PC-3 (cell line): ENCODE data around the gene GPR132. TPM values are rescaled to one million over a fixed set of nuclear protein-coding genes. Genes with fewer than 3 reads are reported as not detected.

ENCODE experiments used
- ATAC-seq: fragments of 200-7000 bp; cut with Tn5 transposase; 2 replicates; pipeline ENCODE4 v1.9.1; 2020; ENCODE audit warnings: mild to moderate bottlenecking, moderate library complexity
- BruUV-seq: library from RNA; stranded (reverse); fragments of 400-500 nt; replicated peaks from 2 replicates; lab custom pipeline; 2021; lab: Mats Ljungman, UMichigan
- CTCF ChIA-PET: fragments of 300-600 bp; sonication (Branson Sonifier 250); formaldehyde crosslinking; loops from one replicate; lab custom pipeline; 2022; ENCODE audit warnings: antibody characterized with exemption; lab: Charles Lee
- POLR2A ChIA-PET: fragments of 300-600 bp; sonication (Branson Sonifier 250); formaldehyde crosslinking; loops from one replicate; lab custom pipeline; 2022; ENCODE audit warnings: antibody characterized with exemption; ENCODE audit not compliant: unreplicated experiment; lab: Charles Lee
- DNase-seq: peaks from one replicate; pipeline ENCODE4 v3.0.0-alpha.2; 2015
- H2AFZ ChIP-seq: fragments of 300-600 bp; sonication (generic); 2 replicates; pipeline ENCODE4 v1.6.0; 2016; ENCODE audit warnings: antibody characterized with exemption, low read length
- H3F3A ChIP-seq: fragments of 300-600 bp; sonication (generic); one replicate; pipeline ENCODE4 v1.6.0; 2017; ENCODE audit warnings: antibody characterized with exemption, low read length, control low read depth, mild to moderate bottlenecking; ENCODE audit not compliant: unreplicated experiment
- H3K27ac ChIP-seq: fragments of 300-600 bp; sonication (generic); 2 replicates; pipeline ENCODE4 v1.5.1; 2016; ENCODE audit warnings: mild to moderate bottlenecking, low read length
- H3K27me3 ChIP-seq: fragments of 300-600 bp; sonication (generic); 2 replicates; pipeline ENCODE4 v1.6.1; 2016; ENCODE audit warnings: low read length, mixed read lengths
- H3K36me3 ChIP-seq: fragments of 300-600 bp; sonication (generic); 2 replicates; pipeline ENCODE4 v1.6.1; 2016; ENCODE audit warnings: low read depth, mixed run types, low read length, mixed read lengths
- H3K4me1 ChIP-seq: fragments of 300-600 bp; sonication (generic); 2 replicates; pipeline ENCODE4 v1.5.1; 2016; ENCODE audit warnings: low read length; ENCODE audit not compliant: insufficient read depth
- H3K4me2 ChIP-seq: fragments of 300-600 bp; sonication (generic); 2 replicates; pipeline ENCODE4 v1.6.0; 2016; ENCODE audit warnings: low read length
- H3K4me3 ChIP-seq: fragments of 300-600 bp; sonication (generic); 2 replicates; pipeline ENCODE4 v1.5.1; 2016; ENCODE audit warnings: mild to moderate bottlenecking, low read length, mixed read lengths
- H3K79me2 ChIP-seq: fragments of 300-600 bp; sonication (generic); 2 replicates; pipeline ENCODE4 v1.6.1; 2017; ENCODE audit warnings: low read length, mixed read lengths
- H3K9ac ChIP-seq: fragments of 300-600 bp; sonication (generic); 2 replicates; pipeline ENCODE4 v1.6.0; 2016; ENCODE audit warnings: mild to moderate bottlenecking, low read length
- H3K9me2 ChIP-seq: fragments of 300-600 bp; sonication (generic); replicated peaks from 2 replicates; pipeline ENCODE4 v1.6.1; 2016; ENCODE audit warnings: mixed run types, low read length, mixed read lengths
- H3K9me3 ChIP-seq: fragments of 300-600 bp; sonication (generic); 2 replicates; pipeline ENCODE4 v1.6.1; 2016; ENCODE audit warnings: low read length, mixed read lengths
- H4K20me1 ChIP-seq: fragments of 300-600 bp; sonication (generic); 2 replicates; pipeline ENCODE4 v1.6.1; 2016; ENCODE audit warnings: low read length, mixed read lengths
- EZH2 ChIP-seq: fragments of 300-600 bp; sonication (generic); IDR thresholded peaks from one replicate; pipeline ENCODE4 v1.6.1; 2017; ENCODE audit warnings: antibody characterized with exemption, mild to moderate bottlenecking, low read length; ENCODE audit not compliant: unreplicated experiment
- EZH2phosphoT487 ChIP-seq: fragments of 300-600 bp; sonication (generic); IDR thresholded peaks from 2 replicates; pipeline ENCODE4 v1.6.1; 2018; ENCODE audit warnings: mild to moderate bottlenecking, antibody characterized with exemption, low read length, borderline replicate concordance
- intact Hi-C: fragments of 100-400 bp; cut with micrococcal nuclease; formaldehyde crosslinking; loops from 2 replicates; pipeline ENCODE4 v1.9.0; 2023
- total RNA-seq: library from RNA; depleted of rRNA; stranded (reverse); fragments of >200 nt; gene quantifications from 2 replicates; pipeline ENCODE4 v1.2.3, GENCODE V29; 2014
- TF ChIP-seq, protein P1 (sequence below): fragments of 300-600 bp; sonication (generic); conservative IDR thresholded peaks from 2 replicates; pipeline ENCODE4 v1.5.1; 2017; ENCODE audit warnings: antibody characterized with exemption, low read depth, mild to moderate bottlenecking, low read length

Gene GPR132
- total RNA-seq, 1 experiment from 2014 or later, result 0.04 TPM

DNA sequence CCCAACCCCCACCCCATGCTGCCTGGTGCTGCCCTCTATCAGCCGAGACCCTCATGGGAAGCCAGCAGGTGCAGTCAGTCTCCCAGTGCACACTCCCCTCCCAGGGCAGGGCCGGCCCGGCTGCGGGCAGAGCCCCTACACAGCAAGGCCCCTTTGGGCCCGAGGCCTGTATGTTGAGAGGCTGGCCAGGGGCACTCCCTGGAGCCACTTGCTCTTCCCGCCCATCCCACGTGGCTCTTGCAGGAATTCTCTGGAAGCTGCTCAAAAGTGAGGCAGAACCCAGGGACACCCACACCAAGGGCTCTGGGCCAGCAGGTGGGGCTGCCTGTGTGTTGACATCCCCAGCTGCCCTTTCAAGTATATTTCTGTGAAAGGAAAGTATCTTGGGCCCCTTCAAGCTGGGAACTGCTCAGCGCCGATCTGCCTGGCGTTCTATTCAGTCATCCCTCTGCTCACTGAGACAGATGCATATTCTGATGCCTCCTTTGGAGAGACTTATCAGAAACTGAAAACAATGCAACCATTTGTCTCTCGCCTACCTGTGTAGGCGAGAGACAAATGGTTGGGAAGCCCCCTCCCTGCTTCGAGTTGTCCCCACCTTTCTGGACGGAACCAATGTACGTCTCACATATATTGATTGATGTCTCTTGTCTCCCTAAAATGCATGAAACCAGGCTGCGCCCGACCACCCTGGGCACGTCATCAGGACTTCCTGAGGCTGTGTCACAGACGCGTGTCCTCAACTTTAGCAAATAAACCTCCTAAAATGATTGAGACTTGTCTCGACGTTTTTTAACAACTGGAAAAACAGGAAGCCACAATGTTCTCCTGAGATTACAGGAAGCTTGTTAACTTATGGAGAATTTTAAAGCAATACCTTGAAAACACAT is 6.0 kb downstream of the GPR132 start:
- DNase-seq (no peak), ATAC-seq (no peak; the same call in 1 of the 2 replicates)
- no peaks in the 10 kb centered on the region for H3K4me1 ChIP-seq
- no peak overlapping the region for H3K9ac ChIP-seq
- no peaks in the 10 kb centered on the region for H3K36me3 ChIP-seq
- POLR2A ChIA-PET, result no interaction called here
- H3F3A ChIP-seq, result no peaks in the 10 kb centered on the region
- no peak overlapping the region for H3K4me3 ChIP-seq
- no peaks in the 10 kb centered on the region for H3K9me3 ChIP-seq
- intact Hi-C loops, result no loop called here
- no peak overlapping the region for H3K27ac ChIP-seq
- H2AFZ ChIP-seq, result no peak overlapping the region
- no peaks in the 10 kb centered on the region for H3K79me2 ChIP-seq
- no peaks in the 10 kb centered on the region for H4K20me1 ChIP-seq
- no peaks in the 10 kb centered on the region for H3K9me2 ChIP-seq
- BruUV-seq, result no TSS peak
- CTCF ChIA-PET, result no interaction called here
- TF ChIP-seq EZH2 (no peak), EZH2phosphoT487 (no peak)
- TF ChIP-seq, protein P1, sequence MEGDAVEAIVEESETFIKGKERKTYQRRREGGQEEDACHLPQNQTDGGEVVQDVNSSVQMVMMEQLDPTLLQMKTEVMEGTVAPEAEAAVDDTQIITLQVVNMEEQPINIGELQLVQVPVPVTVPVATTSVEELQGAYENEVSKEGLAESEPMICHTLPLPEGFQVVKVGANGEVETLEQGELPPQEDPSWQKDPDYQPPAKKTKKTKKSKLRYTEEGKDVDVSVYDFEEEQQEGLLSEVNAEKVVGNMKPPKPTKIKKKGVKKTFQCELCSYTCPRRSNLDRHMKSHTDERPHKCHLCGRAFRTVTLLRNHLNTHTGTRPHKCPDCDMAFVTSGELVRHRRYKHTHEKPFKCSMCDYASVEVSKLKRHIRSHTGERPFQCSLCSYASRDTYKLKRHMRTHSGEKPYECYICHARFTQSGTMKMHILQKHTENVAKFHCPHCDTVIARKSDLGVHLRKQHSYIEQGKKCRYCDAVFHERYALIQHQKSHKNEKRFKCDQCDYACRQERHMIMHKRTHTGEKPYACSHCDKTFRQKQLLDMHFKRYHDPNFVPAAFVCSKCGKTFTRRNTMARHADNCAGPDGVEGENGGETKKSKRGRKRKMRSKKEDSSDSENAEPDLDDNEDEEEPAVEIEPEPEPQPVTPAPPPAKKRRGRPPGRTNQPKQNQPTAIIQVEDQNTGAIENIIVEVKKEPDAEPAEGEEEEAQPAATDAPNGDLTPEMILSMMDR, result no peak
- H3K27me3 ChIP-seq, result no peaks in the 10 kb centered on the region
- no peak overlapping the region for H3K4me2 ChIP-seq

DNA sequence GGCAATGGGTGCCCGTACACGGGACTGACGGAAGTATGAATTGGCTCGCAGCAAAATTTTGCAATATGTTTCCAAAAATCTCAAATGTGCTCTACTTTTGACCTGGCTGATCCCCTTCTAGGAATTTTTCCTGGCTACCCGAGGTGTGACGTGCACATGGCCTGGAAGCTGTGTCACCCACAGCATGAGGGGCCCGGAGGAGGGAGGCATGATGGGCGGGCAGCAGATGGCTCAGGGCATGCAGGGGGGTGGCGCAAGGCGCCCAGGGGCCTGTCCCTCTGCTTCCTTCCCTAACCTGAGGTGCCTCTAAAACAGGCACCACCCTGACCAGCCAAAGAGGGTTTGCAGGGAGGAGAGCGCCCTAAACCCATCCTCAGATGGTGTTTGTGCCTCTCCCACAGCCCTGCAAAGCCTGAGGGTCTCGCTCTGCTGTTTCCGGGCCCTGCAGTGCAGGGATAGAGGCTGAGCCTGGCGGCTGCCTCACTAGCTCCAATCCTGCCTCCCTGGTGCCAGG is 6.7 kb downstream of the GPR132 start:
- H3K27ac ChIP-seq, result no peak overlapping the region
- no peak for DNase-seq
- no peaks in the 10 kb centered on the region for H3K9me3 ChIP-seq
- ChIA-PET POLR2A (no interaction called here), CTCF (no interaction called here)
- ATAC-seq, result no peak
- intact Hi-C loops, result no loop called here
- no peaks in the 10 kb centered on the region for H3K4me1 ChIP-seq
- H3K79me2 ChIP-seq, result no peaks in the 10 kb centered on the region
- BruUV-seq, result no TSS peak
- H3F3A ChIP-seq, result no peaks in the 10 kb centered on the region
- H3K9me2 ChIP-seq, result no peaks in the 10 kb centered on the region
- H4K20me1 ChIP-seq, result no peaks in the 10 kb centered on the region
- TF ChIP-seq EZH2, result no peak
- TF ChIP-seq EZH2phosphoT487, result no peak
- TF ChIP-seq, protein P1, result no peak
- H3K9ac ChIP-seq, result no peak overlapping the region
- H3K27me3 ChIP-seq, result no peaks in the 10 kb centered on the region
- no peak overlapping the region for H3K4me3 ChIP-seq
- H2AFZ ChIP-seq, result no peak overlapping the region
- no peak overlapping the region for H3K4me2 ChIP-seq
- H3K36me3 ChIP-seq, result no peaks in the 10 kb centered on the region
